Stimulated activated CD8-positive, alpha-beta memory T cell treated with anti-CD3 and anti-CD28 coated beads, Interleukin-4, amount 100 ng/mL, for 1 hour (primary cell): ENCODE data around the gene ELOA.
A peak's percentile ranks its signal among the peaks of the same experiment; 100 is the strongest.
"Not testable (repeated sequence)": the region's sequence is repeated elsewhere in the genome, so short reads cannot be mapped to it uniquely, and the experiment has no call there.

Source experiments
- DNase-seq, 2 donors: peaks; one replicate each; pipeline ENCODE4 v3.0.0-alpha.2; 2020; ENCODE audit warnings: low read depth in 2 of 2, low spot score in 1 of 2

Gene ELOA

DNA sequence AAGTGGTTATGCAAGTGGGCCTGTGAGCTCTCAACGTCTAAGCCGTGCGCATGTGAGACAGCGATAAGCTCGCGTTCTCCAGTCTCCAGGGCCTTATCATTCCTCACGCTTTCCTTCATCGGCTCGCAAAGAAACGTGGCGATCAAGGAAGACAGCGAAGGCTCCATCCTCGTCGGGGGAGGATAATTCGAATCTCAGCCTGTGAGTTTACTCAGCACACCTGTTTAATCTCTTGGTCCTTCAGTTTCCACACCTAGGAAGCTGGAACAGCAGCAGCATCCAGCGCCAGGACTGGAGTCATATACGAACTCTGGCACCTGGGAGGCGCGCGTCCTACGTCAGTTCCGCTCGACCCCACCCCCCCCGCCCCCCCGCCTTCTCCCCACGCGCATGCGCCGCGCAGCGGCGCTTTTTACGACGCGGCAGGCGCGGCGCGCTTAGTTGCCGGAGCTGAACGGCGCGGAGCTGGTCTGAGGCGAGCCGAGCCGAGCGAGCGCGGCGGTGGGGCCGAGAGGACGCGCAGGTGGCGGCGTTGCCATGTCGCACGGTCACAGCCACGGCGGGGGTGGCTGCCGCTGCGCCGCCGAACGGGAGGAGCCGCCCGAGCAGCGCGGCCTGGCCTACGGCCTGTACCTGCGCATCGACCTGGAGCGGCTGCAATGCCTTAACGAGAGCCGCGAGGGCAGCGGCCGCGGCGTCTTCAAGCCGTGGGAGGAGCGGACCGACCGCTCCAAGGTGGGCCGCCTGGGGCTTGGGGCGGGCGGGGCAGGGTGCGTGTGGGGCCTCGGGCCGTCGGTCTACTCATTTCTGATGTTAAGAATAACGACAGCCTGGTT, 34.9 kb downstream of the ELOA start, which contains the start of gene PITHD1:
Gene PITHD1, plus strand, starts transcription at position 440 of the 836 bp plus-strand sequence. Its CDS starts 98 bp downstream, at position 538.
- peak; percentile 38 to 57 for DNase-seq

DNA sequence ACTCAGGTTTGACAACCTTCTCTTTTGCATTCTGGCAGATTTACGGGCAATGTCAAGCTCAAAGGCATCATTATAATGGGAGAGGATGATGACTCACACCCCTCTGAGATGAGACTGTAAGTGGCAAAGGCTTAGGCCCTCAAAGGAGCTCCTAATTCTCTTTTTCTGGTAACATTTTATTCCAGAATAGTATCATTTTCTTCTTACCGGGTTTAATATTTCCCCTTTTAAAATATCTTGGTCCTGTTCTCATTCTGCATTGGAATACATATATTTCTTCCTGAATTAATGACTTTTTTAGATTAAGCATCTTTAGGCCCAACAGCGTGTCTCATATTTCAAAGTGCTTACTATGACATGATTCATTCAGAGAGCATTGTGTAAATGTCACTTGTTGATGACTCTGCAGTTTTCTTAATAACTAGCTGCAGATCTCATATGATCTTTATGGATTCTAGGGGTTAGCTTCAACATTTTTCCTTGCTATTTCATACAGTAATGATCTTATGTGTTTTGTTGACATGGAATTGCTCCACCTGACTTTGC, 36.6 kb downstream of the ELOA start:
- DNase-seq, result no peak

DNA sequence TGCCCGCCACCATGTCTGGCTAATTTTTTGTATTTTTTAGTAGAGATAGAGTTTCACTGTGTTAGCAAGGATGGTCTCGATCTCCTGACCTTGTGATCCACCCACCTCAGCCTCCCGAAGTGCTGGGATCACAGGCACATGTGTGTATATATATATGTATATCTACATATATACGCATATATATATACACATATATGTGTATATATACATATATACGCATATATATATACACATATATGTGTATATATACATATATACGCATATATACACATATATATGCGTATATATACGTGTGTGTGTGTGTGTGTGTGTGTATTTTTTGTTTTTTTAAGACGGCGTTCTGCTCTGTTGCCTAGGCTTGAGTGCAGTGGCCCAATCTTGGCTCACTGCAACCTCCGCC, 39.9 kb downstream of the ELOA start:
- DNase-seq, result not testable (repeated sequence)

DNA sequence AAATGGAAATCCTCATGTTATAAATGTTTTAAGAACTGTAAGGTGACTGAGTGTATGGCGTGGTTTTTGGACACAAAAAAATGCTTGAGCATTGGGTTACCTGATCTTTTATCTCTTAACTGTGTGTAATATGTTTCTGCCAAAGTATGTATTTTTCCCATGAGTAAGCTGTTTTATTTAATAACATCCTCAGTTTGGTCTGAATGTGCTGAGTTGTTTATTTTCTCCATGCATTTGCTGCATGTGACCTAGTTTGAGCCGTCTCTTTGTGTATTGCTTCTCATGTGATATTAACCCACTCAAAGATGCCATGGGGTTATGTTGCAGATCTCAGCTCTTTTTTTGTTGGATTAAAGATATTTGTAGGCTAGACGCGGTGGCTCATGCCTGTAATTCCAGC, 41.6 kb downstream of the ELOA start:
- DNase-seq, result no peak

DNA sequence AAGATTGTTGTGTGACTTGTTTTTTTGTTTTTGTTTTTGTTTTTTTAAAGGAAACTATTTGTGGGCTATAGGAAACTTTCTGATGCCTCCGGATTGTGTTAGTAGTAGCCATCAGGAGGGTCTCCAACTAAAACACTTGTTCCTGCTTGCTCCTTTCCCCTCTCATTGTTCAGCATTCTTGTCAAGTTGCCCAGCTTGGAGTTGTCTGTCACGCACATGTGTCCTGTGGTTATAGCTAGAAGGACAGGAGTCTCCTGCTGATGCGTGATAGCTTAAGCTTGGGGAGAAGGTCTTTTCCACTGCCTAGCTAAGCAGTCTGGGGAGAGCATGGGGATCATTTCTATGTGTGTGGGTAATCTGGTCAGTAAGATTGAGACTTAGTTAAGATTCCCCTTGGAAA, 44.4 kb downstream of the ELOA start:
- no peak for DNase-seq

DNA sequence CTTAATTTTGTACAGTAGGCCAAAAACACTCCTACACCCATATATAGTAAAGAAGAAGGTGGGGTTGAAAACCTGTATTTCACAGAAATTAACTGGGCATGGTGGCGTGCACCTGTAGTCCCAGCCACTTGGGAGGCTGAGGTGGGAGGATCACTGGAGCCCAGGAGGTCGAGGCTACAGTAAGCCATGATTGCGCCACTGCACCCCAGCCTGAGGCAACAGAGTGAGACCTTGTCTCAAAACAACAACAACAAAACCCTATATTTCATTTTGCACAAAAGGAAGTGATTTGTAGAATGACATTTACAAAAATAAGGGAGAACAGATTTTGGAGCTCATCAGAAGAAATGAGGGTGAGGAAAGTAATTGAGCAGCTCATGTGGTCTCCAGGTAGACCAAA, 45.4 kb downstream of the ELOA start:
- DNase-seq, result no peak

DNA sequence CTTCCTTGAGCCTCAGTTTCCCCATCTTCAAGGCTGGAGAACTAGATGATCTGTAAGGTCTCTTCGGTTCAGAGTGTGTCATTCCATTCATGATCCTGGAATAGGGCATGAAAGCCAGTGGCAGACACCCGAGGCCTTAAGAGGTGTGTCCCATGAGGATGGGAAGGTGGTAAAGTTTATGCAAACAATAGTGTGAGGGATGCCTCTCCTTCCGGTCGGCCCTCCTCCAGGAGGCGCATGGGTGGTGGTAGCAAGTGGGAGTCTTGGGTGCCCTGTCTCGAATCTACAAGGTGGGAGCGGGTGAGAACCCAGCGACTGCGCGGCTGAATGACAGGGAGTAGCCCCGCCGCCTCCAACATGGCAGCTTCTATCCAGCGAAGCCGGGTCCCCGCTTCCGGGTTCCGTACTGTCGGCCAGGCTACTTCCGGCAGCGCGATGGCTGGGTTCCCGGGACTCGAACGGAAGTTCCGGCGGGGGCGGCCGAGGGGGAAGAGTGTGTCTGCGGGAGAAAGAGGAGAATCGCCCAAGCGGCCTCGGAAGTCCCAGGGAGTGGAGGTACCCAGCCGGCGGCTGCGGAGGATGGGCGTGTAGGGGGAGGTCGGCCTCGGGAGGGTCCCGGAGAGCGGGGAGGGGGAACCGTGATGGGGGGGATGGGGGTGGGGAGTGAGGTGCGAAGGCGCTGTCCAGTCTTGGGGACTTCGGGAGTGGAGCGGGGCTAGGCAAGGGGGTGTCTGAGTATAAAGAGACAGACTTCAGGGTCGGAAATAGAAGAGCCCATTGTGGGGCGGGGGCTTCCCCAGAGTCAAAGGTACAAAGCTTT, 47.6 kb downstream of the ELOA start, which contains the start of gene LYPLA2:
Gene LYPLA2, plus strand, starts transcription at position 450 of the 820 bp plus-strand sequence. CDS start 1,538 bp downstream, outside the sequence.
- DNase-seq, result peak; percentile 66 to 77

DNA sequence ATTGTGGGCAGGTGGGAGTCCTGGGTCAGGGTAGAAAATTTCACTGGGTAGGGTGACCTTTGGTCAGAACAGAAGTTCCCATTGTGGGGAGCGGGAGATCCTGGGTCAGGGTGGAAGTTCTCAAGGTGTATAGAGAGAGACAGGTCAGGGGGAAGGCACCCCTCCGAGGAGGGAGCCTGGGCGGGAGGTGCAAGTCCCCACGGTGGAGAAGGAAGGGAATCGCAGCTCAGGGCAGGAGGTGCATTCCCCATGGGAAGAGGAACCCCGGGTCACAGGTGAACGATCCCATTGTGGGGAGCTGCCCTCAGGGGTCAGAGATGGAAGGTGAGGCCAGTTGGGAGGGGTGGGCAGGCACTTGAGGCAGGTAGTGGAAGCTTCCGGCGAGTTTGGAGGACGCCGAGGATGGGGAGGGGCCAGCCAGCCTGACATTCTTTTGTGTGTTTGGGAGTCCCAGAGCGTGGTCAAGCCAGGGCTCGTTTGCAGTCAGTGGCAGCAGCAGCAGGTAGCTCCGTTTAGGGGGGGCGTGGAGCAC, 48.3 kb downstream of the ELOA start:
- no peak for DNase-seq

DNA sequence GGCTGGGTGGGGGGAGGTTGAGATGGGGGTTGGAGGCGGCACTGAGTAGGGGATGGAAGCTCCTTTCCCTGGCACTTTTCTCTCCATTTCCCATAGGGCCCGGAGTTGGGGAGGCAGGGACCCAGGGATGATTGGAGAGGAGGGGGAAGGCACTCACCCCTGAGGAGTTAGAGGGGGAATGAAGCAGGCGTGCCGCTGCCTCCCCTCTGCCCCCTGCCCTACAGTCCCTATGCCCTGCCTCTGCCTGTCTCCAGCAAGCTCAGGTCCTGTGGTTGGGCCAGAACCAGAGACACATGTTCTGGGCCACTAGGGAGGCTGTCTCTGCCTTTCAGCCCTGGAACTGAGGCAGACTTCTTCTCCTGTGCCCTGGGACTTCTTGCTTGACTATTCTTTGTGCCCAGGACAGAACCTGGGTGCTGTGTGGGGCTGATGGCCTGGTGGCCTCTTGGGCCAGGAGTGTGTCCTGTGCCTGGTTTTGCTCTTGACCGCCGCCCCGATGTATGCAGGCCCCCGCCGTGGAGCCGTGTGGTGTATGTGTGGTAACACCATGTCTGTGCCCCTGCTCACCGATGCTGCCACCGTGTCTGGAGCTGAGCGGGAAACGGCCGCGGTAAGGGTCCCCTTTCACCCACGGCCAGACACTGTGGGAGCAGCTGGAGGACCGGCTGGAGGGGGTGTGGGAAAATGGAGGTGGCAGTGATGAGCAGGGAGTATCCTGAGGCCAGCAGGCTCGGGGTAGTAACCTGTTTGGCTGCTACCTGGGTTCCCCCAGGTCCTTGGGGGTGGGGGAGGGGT, 49.1 kb downstream of the ELOA start:
- DNase-seq, result no peak

DNA sequence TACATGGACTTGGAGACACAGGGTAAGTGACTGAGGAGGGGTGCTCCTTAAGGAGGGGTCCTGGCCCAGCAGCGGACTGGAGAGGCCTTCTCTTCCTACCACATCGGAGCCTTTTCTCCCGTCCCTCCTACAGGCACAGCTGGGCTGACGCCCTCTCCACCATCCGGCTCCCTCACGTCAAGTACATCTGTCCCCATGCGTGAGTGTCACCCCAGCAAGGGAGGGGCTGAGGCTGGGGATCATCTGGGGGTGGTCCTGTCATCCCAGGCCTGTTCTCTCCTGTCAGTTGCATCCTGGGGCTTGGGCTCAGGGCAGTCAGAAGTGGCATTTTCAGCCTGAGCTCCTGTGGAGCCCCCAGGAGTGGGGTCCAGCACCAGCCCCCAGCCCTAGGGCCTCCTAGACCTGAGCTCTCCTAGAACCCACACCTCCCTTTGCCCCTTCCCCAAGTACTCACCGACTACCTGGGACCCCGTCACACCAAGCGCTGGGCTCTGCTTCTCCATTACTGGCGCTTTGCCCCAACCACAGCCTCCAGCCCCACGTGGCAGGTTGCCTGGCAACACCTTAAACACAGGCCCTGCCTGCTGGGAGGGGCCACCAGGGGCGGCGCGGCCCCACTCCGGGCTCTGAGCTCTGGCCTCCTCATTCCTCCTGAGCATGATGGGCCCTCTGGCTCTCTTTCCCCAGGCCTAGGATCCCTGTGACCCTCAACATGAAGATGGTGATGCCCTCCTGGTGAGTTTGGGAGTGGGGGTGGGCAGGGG, 49.9 kb downstream of the ELOA start:
- no peak for DNase-seq

DNA sequence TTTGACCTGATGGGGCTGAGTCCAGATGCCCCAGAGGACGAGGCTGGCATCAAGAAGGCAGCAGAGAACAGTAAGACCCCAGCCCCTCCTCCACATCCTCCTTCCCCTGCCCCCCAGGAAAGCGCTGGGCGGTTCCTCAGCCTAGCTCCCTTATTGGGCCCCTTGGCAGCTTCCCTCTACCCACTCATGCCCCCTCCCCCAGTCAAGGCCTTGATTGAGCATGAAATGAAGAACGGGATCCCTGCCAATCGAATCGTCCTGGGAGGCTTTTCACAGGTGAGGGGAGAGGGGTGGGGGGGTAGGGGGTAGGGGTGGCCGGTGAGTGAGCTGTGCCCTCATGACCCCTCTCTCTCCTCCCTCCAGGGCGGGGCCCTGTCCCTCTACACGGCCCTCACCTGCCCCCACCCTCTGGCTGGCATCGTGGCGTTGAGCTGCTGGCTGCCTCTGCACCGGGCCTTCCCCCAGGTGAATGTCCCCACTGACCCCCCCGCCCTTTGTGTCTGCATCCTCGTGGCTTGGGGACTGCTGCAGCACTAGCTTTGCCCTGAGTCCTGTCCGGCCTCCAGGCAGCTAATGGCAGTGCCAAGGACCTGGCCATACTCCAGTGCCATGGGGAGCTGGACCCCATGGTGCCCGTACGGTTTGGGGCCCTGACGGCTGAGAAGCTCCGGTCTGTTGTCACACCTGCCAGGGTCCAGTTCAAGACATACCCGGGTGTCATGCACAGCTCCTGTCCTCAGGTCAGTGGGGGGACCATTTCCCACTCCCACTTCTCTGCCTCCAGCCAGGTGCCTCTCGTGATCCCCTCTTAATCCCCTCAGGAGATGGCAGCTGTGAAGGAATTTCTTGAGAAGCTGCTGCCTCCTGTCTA, 50.8 kb downstream of the ELOA start:
- no peak for DNase-seq

DNA sequence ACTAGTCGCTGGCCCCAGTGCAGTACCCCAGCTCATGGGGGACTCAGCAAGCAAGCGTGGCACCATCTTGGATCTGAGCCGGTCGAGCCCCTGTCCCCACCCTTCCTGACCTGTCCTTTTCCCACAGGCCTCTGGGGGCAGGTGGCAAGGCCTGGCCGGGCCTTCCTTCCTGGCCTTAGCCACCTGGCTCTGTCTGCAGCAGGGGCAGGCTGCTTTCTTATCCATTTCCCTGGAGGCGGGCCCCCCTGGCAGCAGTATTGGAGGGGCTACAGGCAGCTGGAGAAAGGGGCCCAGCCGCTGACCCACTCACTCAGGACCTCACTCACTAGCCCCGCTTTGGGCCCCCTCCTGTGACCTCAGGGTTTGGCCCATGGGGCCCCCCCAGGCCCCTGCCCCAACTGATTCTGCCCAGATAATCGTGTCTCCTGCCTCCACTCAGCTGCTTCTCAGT, 51.5 kb downstream of the ELOA start:
- DNase-seq, result not testable (repeated sequence)

DNA sequence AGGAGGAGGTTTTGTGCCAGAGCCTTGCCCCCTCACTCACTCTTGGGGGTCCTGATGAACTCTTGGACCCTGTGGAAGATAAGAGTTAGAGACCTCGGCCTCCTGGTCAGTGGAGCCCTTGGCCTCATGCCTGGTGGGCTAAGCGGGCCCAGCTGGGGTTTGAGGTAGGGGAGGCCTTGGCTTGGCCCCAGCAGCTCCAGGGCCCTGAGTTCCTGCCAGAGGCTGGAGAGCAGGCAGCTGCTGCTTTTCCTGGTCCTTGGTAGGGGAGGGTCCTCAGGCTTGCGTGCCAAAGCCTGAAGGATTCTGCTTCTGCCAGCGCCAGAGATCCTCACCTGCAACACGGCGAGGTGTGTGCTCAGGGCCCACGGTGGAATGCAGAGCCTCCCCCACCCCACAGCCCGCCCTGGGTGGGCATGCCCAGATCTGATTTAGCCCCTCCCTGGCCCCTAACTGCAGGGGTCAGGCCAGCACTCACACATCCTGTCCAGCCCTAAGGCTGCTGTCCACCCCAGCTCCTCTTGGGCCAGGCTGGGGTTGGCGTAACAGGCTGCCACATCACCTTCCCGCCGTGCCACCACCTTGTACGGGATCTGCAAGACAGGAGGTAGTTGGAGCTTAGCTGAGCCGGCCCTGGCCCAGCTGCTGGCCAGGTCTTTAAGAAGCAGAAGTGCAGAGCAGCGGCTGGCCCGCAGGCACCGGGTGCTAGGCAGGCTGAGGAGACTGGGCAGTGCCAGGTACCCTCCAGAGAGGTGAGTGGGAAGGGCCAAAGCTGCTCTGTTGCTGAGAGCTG, 52.6 kb downstream of the ELOA start:
- DNase-seq, result no peak

DNA sequence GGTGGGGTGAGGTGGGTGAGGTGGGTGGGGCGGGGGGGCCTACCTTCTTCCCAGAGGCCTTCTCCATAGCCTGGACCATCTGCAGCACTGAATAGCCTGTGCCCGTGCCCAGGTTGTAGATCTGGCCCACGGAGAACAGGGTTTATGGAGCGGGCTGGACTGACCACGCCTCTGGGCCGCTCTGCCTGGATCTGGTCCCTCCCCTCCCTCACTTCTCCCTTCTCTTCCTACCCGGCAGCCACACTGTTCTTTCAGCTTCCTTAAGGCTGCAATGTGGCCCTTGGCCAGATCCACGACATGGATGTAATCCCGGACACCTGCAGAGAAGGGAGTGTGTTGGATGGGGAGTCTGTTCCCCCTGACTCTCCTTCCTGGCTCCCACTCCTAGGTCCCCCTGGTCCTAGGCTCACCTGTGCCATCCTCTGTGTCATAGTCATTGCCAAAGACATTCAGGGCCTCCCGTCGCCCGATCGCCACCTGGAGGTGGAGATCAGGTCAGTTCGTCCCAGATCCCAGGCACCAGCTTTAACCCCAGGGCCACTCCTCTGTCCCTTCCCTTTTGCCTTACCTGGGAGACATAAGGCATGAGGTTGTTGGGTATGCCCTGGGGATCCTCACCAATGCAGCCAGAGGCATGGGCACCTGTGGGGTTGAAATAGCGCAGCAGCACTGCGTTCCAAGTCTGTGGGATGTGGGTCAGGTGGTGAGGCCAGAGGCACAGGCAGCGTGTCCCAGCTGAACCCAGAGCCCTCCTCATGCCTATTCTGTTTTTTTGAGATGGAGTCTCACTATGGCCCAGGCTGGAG, 53.4 kb downstream of the ELOA start:
- DNase-seq, result no peak

DNA sequence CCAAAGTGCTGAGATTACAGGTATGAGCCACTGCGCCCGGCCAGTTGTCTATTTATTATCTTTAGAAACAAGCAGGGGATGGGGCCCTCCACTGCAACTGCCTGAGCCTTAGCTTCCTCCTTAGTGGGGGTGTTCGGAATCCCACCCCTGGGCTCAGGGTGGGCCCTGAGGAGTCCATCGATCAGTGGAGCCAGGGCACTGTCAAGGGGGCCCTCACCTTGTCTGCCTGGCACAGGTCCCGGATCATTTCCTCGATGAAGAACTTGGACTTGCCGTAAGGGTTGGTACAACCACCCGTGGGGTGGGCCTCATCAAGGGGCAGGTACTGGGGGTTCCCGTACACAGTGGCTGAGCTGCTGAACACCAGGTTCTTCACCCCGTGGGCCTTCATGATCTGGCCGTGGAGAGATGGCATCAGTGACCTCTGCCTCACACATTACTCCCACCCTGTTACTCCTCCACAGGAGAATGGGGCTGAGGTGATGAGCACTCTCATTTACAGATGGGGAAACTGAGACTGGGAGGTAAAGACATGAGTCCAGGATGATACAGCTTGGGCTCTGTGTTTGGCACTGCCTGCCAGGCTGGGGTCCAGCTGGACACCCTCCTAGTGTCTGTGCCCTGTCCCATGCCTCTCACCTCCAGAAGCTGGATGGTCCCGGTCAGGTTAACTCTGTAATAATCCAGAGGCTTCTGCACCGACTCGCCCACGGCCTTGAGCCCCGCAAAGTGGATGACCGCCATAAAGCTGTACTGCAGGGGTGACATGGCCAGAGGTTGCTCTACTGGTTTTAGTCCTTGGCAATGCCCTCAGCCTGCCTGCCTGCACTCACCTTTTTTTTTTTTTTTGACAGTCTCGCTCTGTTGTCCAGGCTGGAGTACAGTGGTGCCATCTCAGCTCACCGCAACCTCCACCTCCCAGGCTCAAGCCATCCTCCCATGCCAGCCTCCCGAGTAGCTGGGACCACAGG, 54.5 kb downstream of the ELOA start:
- DNase-seq, result no peak

DNA sequence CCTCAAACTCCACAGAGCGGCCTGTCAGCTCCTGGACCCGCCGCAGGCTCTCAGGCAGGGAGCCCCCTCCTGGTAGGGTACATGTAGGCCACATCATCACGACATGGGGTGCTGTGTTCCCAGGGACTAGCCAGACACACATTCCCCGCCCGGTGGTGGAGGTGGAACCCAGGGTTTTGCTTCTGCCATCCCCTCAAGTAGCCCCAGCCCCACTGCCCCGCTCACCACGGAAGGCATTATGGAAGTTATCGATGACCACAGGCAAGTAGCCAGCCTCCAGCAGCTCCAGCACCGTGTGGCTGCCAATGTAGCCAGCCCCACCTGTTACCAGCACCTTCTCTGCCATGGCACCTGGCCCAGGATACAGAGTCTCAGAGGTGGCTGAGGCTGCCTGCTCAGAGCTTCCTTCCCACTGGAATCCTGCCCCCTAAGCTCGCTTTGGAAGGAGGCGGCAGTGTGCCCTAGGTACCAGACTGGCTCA, 55.4 kb downstream of the ELOA start:
- no peak for DNase-seq
